Trophoblast cell (in vitro differentiated cells and primary cell): ENCODE data around the gene ASPRV1.

Source experiments
- DNase-seq, 2 donors: peaks; one replicate each; pipeline ENCODE4 v3.0.0-alpha.2; 2016
- H2AFZ ChIP-seq: 2 replicates; pipeline ENCODE4 v1.6.1; 2013; ENCODE audit warnings: low read length, moderate library complexity, mild to moderate bottlenecking; ENCODE audit not compliant: insufficient read depth, poor library complexity
- H2AK5ac ChIP-seq: 2 replicates; pipeline ENCODE4 v1.6.1; 2013; ENCODE audit warnings: mild to moderate bottlenecking, low read length
- H2BK120ac ChIP-seq: 2 replicates; pipeline ENCODE4 v1.6.1; 2013; ENCODE audit warnings: low read length, mild to moderate bottlenecking, moderate library complexity; ENCODE audit not compliant: insufficient read depth, poor library complexity
- H2BK12ac ChIP-seq: 2 replicates; pipeline ENCODE4 v1.6.1; 2013; ENCODE audit warnings: mild to moderate bottlenecking, low read length, moderate library complexity
- H2BK5ac ChIP-seq: 2 replicates; pipeline ENCODE4 v1.6.1; 2013; ENCODE audit warnings: low read length, low read depth, moderate library complexity, mild to moderate bottlenecking; ENCODE audit not compliant: poor library complexity
- H3K14ac ChIP-seq: 2 replicates; pipeline ENCODE4 v1.6.1; 2013; ENCODE audit warnings: mild to moderate bottlenecking, low read length
- H3K18ac ChIP-seq: 2 replicates; pipeline ENCODE4 v1.6.1; 2013; ENCODE audit warnings: mild to moderate bottlenecking, low read length
- H3K23ac ChIP-seq: 2 replicates; pipeline ENCODE4 v1.6.1; 2013; ENCODE audit warnings: low read length
- H3K27ac ChIP-seq: 2 replicates; pipeline ENCODE4 v1.5.1; 2013; ENCODE audit warnings: low read depth, mild to moderate bottlenecking, inconsistent platforms, low read length, moderate library complexity
- H3K27me3 ChIP-seq: 2 replicates; pipeline ENCODE4 v1.6.1; 2013; ENCODE audit warnings: inconsistent platforms, mild to moderate bottlenecking, low read length, moderate library complexity; ENCODE audit not compliant: insufficient read depth
- H3K36me3 ChIP-seq, 2 experiments: 1 replicate in 1 of 2; 2 replicates in 1 of 2; pipeline ENCODE4 v1.6.1; 2013; ENCODE audit warnings: low read length in 2 of 2, mild to moderate bottlenecking in 2 of 2, moderate library complexity in 1 of 2; ENCODE audit not compliant: insufficient read depth in 2 of 2, control insufficient read depth in 1 of 2
- H3K4ac ChIP-seq: 2 replicates; pipeline ENCODE4 v1.6.1; 2013; ENCODE audit warnings: low read depth, mild to moderate bottlenecking, low read length, moderate library complexity
- H3K4me1 ChIP-seq, 2 experiments: 1 replicate in 1 of 2; 2 replicates in 1 of 2; pipeline ENCODE4 v1.6.1; 2013; ENCODE audit warnings: low read length in 2 of 2, mild to moderate bottlenecking in 2 of 2, moderate library complexity in 1 of 2; ENCODE audit not compliant: insufficient read depth in 2 of 2, control insufficient read depth in 1 of 2
- H3K4me2 ChIP-seq: 2 replicates; pipeline ENCODE4 v1.6.1; 2013; ENCODE audit warnings: inconsistent platforms, mild to moderate bottlenecking, low read length, moderate library complexity
- H3K4me3 ChIP-seq: 2 replicates; pipeline ENCODE4 v1.5.1; 2013; ENCODE audit warnings: mild to moderate bottlenecking, low read depth, low read length, inconsistent platforms
- H3K79me1 ChIP-seq: one replicate; pipeline ENCODE4 v1.6.1; 2013; ENCODE audit warnings: low read length
- H3K79me2 ChIP-seq: 2 replicates; pipeline ENCODE4 v1.6.1; 2013; ENCODE audit warnings: low read length, mild to moderate bottlenecking; ENCODE audit not compliant: control insufficient read depth, insufficient read depth, poor library complexity
- H3K9ac ChIP-seq: 2 replicates; pipeline ENCODE4 v1.6.1; 2013; ENCODE audit warnings: mild to moderate bottlenecking, low read length
- H3K9me3 ChIP-seq: 2 replicates; pipeline ENCODE4 v1.6.1; 2013; ENCODE audit warnings: low read depth, mild to moderate bottlenecking, control low read depth, inconsistent platforms, low read length; ENCODE audit not compliant: insufficient read depth
- H4K12ac ChIP-seq: 2 replicates; pipeline ENCODE4 v1.6.1; 2013; ENCODE audit warnings: low read depth, mild to moderate bottlenecking, low read length, moderate library complexity
- H4K8ac ChIP-seq: 2 replicates; pipeline ENCODE4 v1.6.1; 2013; ENCODE audit warnings: low read depth, mild to moderate bottlenecking, low read length, moderate library complexity
- H4K91ac ChIP-seq: one replicate; pipeline ENCODE4 v1.6.1; 2013; ENCODE audit warnings: low read depth, mild to moderate bottlenecking, low read length, moderate library complexity
- WGBS: extraction: QIAGEN DNeasy Blood & Tissue Kit; methylation state at CpG from one replicate; pipeline ENCODE4 v1.1.7; 2013; ENCODE audit warnings: missing lambda C conversion rate; ENCODE audit not compliant: insufficient read length, insufficient coverage; ENCODE audit errors: extremely low coverage; 5-methylcytosine and 5-hydroxymethylcytosine counted together

Gene ASPRV1

DNA sequence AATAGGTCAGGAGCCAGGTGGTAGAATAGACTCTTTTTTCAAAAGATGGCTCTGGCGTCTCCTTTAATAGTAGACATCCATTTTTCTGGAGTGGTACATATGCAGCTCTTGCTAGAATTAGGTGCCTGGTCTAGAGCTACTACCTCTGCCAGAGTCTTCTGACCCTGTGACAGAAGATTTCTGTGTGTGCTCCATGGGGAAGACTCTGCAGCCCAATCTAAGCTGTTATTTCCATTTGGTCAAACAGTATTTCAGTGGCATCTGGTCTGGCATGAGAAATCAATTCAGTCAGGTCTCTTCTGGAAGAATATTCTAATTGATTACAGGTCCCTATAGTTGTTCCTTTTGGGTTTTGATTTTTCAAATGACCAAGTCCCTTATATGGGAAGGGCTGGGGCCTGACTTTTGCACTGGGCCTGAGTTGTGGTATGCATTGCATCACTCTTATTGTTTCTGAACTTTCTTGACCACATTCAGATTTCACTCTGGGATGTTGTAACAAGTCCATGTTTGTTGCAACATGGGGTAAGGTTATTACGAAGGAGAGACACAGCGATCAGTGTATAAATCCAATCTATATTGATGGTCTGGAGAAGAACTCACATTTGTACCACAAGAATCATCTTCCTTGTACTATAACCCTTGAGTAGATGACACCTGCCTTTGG, 34.4 kb downstream of the ASPRV1 start:
- H3K9me3 ChIP-seq: no peaks in the 10 kb centered on the region
- H3K27ac ChIP-seq: no peak overlapping the region
- H4K91ac ChIP-seq: no peak overlapping the region
- no peak overlapping the region for H3K23ac ChIP-seq
- no peak overlapping the region for H4K8ac ChIP-seq
- WGBS: no CpG with 5 or more reads among the region's 3 CpGs
- H3K4me2 ChIP-seq: no peak overlapping the region
- H3K36me3 ChIP-seq: peaks cover 0 to 5% of the 10 kb centered on the region in 2 experiments
- H3K4me3 ChIP-seq: no peak overlapping the region
- no peak overlapping the region for H3K14ac ChIP-seq
- peak in 1 of 2 donors; percentile 42 for DNase-seq
- no peak overlapping the region for H3K9ac ChIP-seq
- no peaks in the 10 kb centered on the region for H3K79me1 ChIP-seq
- H2AK5ac ChIP-seq: no peak overlapping the region
- H2BK5ac ChIP-seq: no peak overlapping the region
- H2BK120ac ChIP-seq: no peak overlapping the region
- no peak overlapping the region for H3K18ac ChIP-seq
- H3K79me2 ChIP-seq: no peaks in the 10 kb centered on the region
- no peaks in the 10 kb centered on the region for H3K27me3 ChIP-seq
- H2AFZ ChIP-seq: no peak overlapping the region
- H2BK12ac ChIP-seq: no peak overlapping the region
- no peak overlapping the region for H3K4ac ChIP-seq
- no peak overlapping the region for H4K12ac ChIP-seq
- no peaks in the 10 kb centered on the region for H3K4me1 ChIP-seq

DNA sequence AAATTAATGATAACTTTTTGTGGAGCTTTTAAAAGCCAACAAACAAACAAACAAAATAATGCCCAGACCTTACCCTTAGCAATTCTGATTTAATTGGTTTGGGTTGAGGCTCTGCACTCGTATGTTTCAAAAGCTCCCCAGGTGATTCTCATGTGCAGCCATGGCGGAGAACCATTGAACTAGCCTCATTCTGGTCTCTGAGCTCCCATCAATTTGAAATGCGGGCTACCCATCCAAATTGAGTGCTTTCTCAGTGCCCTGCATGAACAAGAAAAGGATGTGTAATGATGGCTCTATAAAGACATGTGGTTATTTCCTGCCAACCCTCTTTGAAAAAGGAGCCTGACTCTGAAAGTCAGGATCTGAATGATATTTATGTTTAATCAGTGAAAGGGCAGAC, 38.3 kb downstream of the ASPRV1 start:
- Histone ChIP-seq H3K79me2 (no peaks in the 10 kb centered on the region), H3K14ac (no peak overlapping the region), H2BK120ac (no peak overlapping the region), H3K27ac (no peak overlapping the region), H2BK5ac (no peak overlapping the region), H3K4me2 (no peak overlapping the region), H3K4me1 (no peaks in the 10 kb centered on the region), H4K8ac (no peak overlapping the region), H4K12ac (no peak overlapping the region), H3K23ac (no peak overlapping the region), H3K4ac (no peak overlapping the region), H2AFZ (no peak overlapping the region), H3K79me1 (no peaks in the 10 kb centered on the region), H3K9me3 (no peaks in the 10 kb centered on the region), H3K18ac (no peak overlapping the region), H2AK5ac (no peak overlapping the region), H3K36me3 (peaks cover 5% of the 10 kb centered on the region in 2 experiments), H2BK12ac (no peak overlapping the region), H4K91ac (no peak overlapping the region), H3K9ac (no peak overlapping the region), H3K4me3 (no peak overlapping the region), H3K27me3 (no peaks in the 10 kb centered on the region)
- WGBS: no CpG with 5 or more reads among the region's 3 CpGs
- no peak for DNase-seq

DNA sequence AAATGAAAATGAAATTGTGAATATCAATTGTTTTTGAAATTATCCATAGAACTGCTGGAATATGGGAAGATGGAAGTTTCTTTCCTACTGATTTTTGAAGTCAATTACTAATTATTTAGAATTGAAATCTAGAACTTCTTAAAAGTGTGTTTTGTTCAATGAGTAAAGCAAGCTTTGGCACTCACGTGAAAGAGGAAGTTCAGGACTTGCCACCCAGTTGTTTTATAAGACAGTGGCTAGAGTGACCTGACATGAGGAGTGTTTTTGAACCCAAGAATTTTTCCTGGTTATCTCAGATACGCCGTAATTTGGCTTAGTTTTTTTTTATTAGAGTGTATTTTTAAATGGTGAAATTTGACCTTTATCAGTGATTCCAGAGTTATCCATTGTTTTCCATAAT, 43.0 kb downstream of the ASPRV1 start:
- Histone ChIP-seq H3K79me2 (peaks cover 9% of the 10 kb centered on the region), H3K27ac (no peak overlapping the region), H3K4me2 (no peak overlapping the region), H3K23ac (no peak overlapping the region), H3K4me1 (peaks cover 0 to 2% of the 10 kb centered on the region in 2 experiments), H2BK5ac (no peak overlapping the region), H3K9me3 (no peaks in the 10 kb centered on the region), H4K12ac (no peak overlapping the region), H2BK120ac (no peak overlapping the region), H3K14ac (no peak overlapping the region), H3K4me3 (no peak overlapping the region), H3K79me1 (peaks cover 8% of the 10 kb centered on the region), H3K27me3 (no peaks in the 10 kb centered on the region), H2AFZ (no peak overlapping the region), H4K8ac (no peak overlapping the region), H3K36me3 (peaks cover 2 to 5% of the 10 kb centered on the region in 2 experiments), H4K91ac (no peak overlapping the region), H3K18ac (no peak overlapping the region), H2AK5ac (no peak overlapping the region), H2BK12ac (no peak overlapping the region), H3K4ac (no peak overlapping the region), H3K9ac (no peak overlapping the region)
- DNase-seq: no peak
- no CpG with 5 or more reads among the region's 3 CpGs for WGBS

DNA sequence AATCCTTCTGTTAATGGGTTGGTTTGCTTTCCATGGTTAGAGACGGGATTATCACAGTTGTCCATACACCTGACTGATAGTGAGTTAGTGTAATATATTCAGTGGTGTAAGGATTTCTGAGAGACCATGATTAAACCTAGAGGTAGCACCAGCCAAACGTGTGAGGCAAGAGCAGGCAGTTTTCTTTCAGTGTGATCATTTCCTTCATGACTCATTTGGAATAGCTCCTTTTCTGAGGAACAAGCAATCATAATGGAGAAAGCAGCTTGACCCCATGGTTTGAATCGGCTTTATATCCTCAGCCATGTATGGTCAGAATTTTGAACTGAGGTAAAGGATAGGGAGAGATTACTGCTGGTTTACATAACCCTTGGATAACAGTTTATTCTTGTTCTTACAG, 43.6 kb downstream of the ASPRV1 start:
- no CpG with 5 or more reads among the region's 3 CpGs for WGBS
- no peak overlapping the region for H3K4me2 ChIP-seq

More for the DNA sequence above, 43.6 kb downstream of the ASPRV1 start:
- Histone ChIP-seq H3K79me2 (peaks cover 9% of the 10 kb centered on the region), H3K27ac (no peak overlapping the region), H3K4ac (no peak overlapping the region), H2BK120ac (no peak overlapping the region), H2BK12ac (no peak overlapping the region), H3K14ac (no peak overlapping the region), H3K4me3 (no peak overlapping the region), H3K27me3 (no peaks in the 10 kb centered on the region), H3K9me3 (no peaks in the 10 kb centered on the region), H3K9ac (no peak overlapping the region), H3K23ac (no peak overlapping the region), H4K8ac (no peak overlapping the region), H3K36me3 (peaks cover 3 to 5% of the 10 kb centered on the region in 2 experiments), H3K18ac (no peak overlapping the region), H4K12ac (no peak overlapping the region), H4K91ac (no peak overlapping the region), H3K79me1 (peaks cover 8% of the 10 kb centered on the region), H2AK5ac (no peak overlapping the region), H3K4me1 (peaks cover 0 to 2% of the 10 kb centered on the region in 2 experiments), H2AFZ (no peak overlapping the region), H2BK5ac (no peak overlapping the region)
- peak in 1 of 2 donors; percentile 46 for DNase-seq
